Loucy (cell line): ENCODE results near the gene PHC1.

ENCODE experiments used
- CTCF ChIP-seq: fragments of 200-600 bp; sonication (generic); conservative IDR thresholded peaks from 2 replicates; pipeline ENCODE4 v1.5.1; 2014; ENCODE audit warnings: mild to moderate bottlenecking, antibody characterized with exemption, low read length
- EZH2phosphoT487 ChIP-seq: fragments of 200-600 bp; IDR thresholded peaks from 2 replicates; pipeline ENCODE4 v1.6.1; 2018; ENCODE audit warnings: antibody characterized with exemption, mild to moderate bottlenecking, moderate library complexity, borderline replicate concordance

- no peak for TF ChIP-seq CTCF
- no peak for TF ChIP-seq EZH2phosphoT487
Measured at GRCh38 chr12:8956772-8957171, 42.5 kb downstream of the PHC1 start.
